Panc1 (cell line): Measurements from ENCODE around the gene KIF1A. TPM values are rescaled to one million over a fixed set of nuclear protein-coding genes. Genes with fewer than 3 reads are reported as not detected.

ENCODE experiments used
- ATAC-seq: fragments of 200-7000 bp; cut with Tn5 transposase; 2 replicates; pipeline ENCODE4 v1.9.1; 2020; ENCODE audit warnings: mild to moderate bottlenecking, moderate library complexity
- BruUV-seq: library from RNA; stranded (reverse); fragments of 400-500 nt; replicated peaks from 2 replicates; lab custom pipeline; 2021; lab: Mats Ljungman, UMichigan
- CTCF ChIA-PET: fragments of 300-600 bp; sonication (Branson Sonifier 250); formaldehyde crosslinking; loops from one replicate; lab custom pipeline; 2022; ENCODE audit warnings: antibody characterized with exemption; lab: Charles Lee
- POLR2A ChIA-PET: fragments of 300-600 bp; sonication (Branson Sonifier 250); formaldehyde crosslinking; loops from one replicate; lab custom pipeline; 2022; ENCODE audit warnings: antibody characterized with exemption; lab: Charles Lee
- DNase-seq: peaks from one replicate; pipeline ENCODE4 v3.0.0-alpha.2; 2010; ENCODE audit warnings: low read depth, low spot score
- H3K27ac ChIP-seq: 2 replicates; pipeline ENCODE4 v1.5.1; 2011; ENCODE audit warnings: mild to moderate bottlenecking, low read length, inconsistent platforms
- H3K27me3 ChIP-seq: fragments of 200-500 bp; sonication (Bioruptor generic); 2 replicates; pipeline ENCODE4 v1.6.0; 2014; ENCODE audit warnings: low read length, inconsistent platforms; ENCODE audit not compliant: control insufficient read depth, insufficient read depth
- H3K36me3 ChIP-seq: fragments of 200-500 bp; sonication (Bioruptor generic); 2 replicates; pipeline ENCODE4 v1.5.1; 2014; ENCODE audit warnings: inconsistent platforms, mild to moderate bottlenecking, low read length, moderate library complexity; ENCODE audit not compliant: control insufficient read depth, insufficient read depth
- H3K4me1 ChIP-seq: 2 replicates; pipeline ENCODE4 v1.5.1; 2011; ENCODE audit warnings: inconsistent platforms, mild to moderate bottlenecking, low read length, moderate library complexity; ENCODE audit not compliant: control insufficient read depth, insufficient read depth
- H3K4me3 ChIP-seq, 2 experiments: 2 replicates each; pipeline ENCODE4 v1.5.1; 2011 to 2012; ENCODE audit warnings: low read depth in 2 of 2, low read length in 2 of 2, mild to moderate bottlenecking in 2 of 2, inconsistent platforms in 1 of 2, moderate library complexity in 1 of 2
- H3K9me3 ChIP-seq: fragments of 200-500 bp; sonication (Bioruptor generic); 2 replicates; pipeline ENCODE4 v1.5.1; 2014; ENCODE audit warnings: low read depth, mild to moderate bottlenecking, inconsistent platforms, low read length, moderate library complexity; ENCODE audit not compliant: control insufficient read depth, insufficient read depth
- CTCF ChIP-seq: fragments of 450-650 bp; IDR thresholded peaks from 2 replicates; pipeline ENCODE4 v1.5.1; 2017; ENCODE audit warnings: mild to moderate bottlenecking
- POLR2AphosphoS5 ChIP-seq: IDR thresholded peaks from 2 replicates; pipeline ENCODE4 v1.6.1; 2012; ENCODE audit warnings: mild to moderate bottlenecking, low read depth, low read length, moderate library complexity
- REST ChIP-seq, 2 experiments: IDR thresholded peaks; 2 replicates each; pipeline ENCODE4 v1.6.1; 2011 to 2012; ENCODE audit warnings: low read depth in 2 of 2, control low read depth in 1 of 2, low read length in 1 of 2, mild to moderate bottlenecking in 1 of 2, moderate library complexity in 1 of 2; ENCODE audit not compliant: insufficient read depth in 1 of 2
- SIN3A ChIP-seq: IDR thresholded peaks from 2 replicates; pipeline ENCODE4 v1.6.1; 2012; ENCODE audit warnings: low read depth, mild to moderate bottlenecking, low read length, moderate library complexity, borderline replicate concordance; ENCODE audit not compliant: insufficient read depth
- TCF7L2 ChIP-seq: IDR thresholded peaks from 2 replicates; pipeline ENCODE4 v1.6.1; 2011; ENCODE audit warnings: mild to moderate bottlenecking, low read depth, low read length, inconsistent platforms
- in situ Hi-C: cut with HindIII; loops from 2 replicates; pipeline ENCODE4 v1.10.0; 2016; ENCODE audit warnings: low sequenced_read_pairs, low pct_unique_long_range_greater_than_20kb
- intact Hi-C: fragments of 100-400 bp; cut with micrococcal nuclease; formaldehyde crosslinking; loops from one replicate; pipeline ENCODE4 v1.10.0; 2022; ENCODE audit not compliant: unreplicated experiment
- total RNA-seq: library from RNA; stranded (reverse); gene quantifications from one replicate; pipeline ENCODE4 v1.2.1, GENCODE V29; 2021; ENCODE audit not compliant: unreplicated experiment

The KIF1A gene
- total RNA-seq, 1 experiment from 2014 or later = 132 TPM

- peaks cover 3% of the 10 kb centered on the region; the same call in 1 of the 2 replicates for H3K4me1 ChIP-seq
- BruUV-seq = no TSS peak
- no peaks in the 10 kb centered on the region for H3K36me3 ChIP-seq
- H3K27me3 ChIP-seq = no peaks in the 10 kb centered on the region
- ChIA-PET POLR2A (no interaction called here), CTCF (no interaction called here)
- TF ChIP-seq TCF7L2 (no peak), CTCF (no peak), POLR2AphosphoS5 (no peak), SIN3A (no peak), REST (IDR thresholded peaks at IDR 0.05; ENCODE audit: insufficient read depth in 1 of 2, low read depth in 2 of 2, low read length in 1 of 2) (no peak)
- H3K27ac ChIP-seq = no peak overlapping the region
- 0 out of 2 replicates have a peak, but pooled peaks cover 3% of the 10 kb centered on the region for H3K9me3 ChIP-seq
- intact Hi-C loops = no loop called here
- ATAC-seq (no peak), DNase-seq (no peak)
- in situ Hi-C loops = no loop called here
- H3K4me3 ChIP-seq = no peak overlapping the region
Measured at GRCh38 chr2:240815761-240816583, 4.0 kb downstream of the KIF1A start.

- TF ChIP-seq TCF7L2 = no peak
- no peak for TF ChIP-seq POLR2AphosphoS5
- TF ChIP-seq CTCF = no peak
- TF ChIP-seq REST (IDR thresholded peaks at IDR 0.05; ENCODE audit: insufficient read depth in 1 of 2, low read depth in 2 of 2, low read length in 1 of 2) = no peak
- TF ChIP-seq SIN3A = no peak
- in situ Hi-C loops = no loop called here
- intact Hi-C loops = no loop called here
- H3K36me3 ChIP-seq = no peaks in the 10 kb centered on the region
- no TSS peak for BruUV-seq
- ATAC-seq (no peak), DNase-seq (no peak)
- CTCF ChIA-PET = no interaction called here
- 0 out of 2 replicates have a peak, but pooled peaks cover 3% of the 10 kb centered on the region for H3K9me3 ChIP-seq
- POLR2A ChIA-PET = no interaction called here
- peaks cover 3% of the 10 kb centered on the region; the same call in 1 of the 2 replicates for H3K4me1 ChIP-seq
- no peak overlapping the region for H3K27ac ChIP-seq
- no peak overlapping the region for H3K4me3 ChIP-seq
- H3K27me3 ChIP-seq = no peaks in the 10 kb centered on the region
Measured at GRCh38 chr2:240814946-240815760, 4.9 kb downstream of the KIF1A start.
